ENCODE data around the gene GPR39.

GRCh38 chr2:132605236-132606180 is 188.9 kb downstream of the GPR39 start:
- no peak for TF ChIP-seq CTCF (IDR thresholded peaks at IDR 0.05)
- TF ChIP-seq POLR2A (IDR thresholded peaks at IDR 0.05): no peak

Data from uterus (tissue), 2 donors.